Cortex of kidney (tissue), 1 donor: Measurements from ENCODE around the gene MSANTD7.
A peak's percentile ranks its signal among the peaks of the same experiment; 100 is the strongest.
"Not testable (repeated sequence)": the region's sequence is repeated elsewhere in the genome, so short reads cannot be mapped to it uniquely, and the experiment has no call there.

Experiments used
- DNase-seq: peaks from one replicate; lab custom pipeline; 2025; lab: John Stamatoyannopoulos, UW

The MSANTD7 gene

DNA sequence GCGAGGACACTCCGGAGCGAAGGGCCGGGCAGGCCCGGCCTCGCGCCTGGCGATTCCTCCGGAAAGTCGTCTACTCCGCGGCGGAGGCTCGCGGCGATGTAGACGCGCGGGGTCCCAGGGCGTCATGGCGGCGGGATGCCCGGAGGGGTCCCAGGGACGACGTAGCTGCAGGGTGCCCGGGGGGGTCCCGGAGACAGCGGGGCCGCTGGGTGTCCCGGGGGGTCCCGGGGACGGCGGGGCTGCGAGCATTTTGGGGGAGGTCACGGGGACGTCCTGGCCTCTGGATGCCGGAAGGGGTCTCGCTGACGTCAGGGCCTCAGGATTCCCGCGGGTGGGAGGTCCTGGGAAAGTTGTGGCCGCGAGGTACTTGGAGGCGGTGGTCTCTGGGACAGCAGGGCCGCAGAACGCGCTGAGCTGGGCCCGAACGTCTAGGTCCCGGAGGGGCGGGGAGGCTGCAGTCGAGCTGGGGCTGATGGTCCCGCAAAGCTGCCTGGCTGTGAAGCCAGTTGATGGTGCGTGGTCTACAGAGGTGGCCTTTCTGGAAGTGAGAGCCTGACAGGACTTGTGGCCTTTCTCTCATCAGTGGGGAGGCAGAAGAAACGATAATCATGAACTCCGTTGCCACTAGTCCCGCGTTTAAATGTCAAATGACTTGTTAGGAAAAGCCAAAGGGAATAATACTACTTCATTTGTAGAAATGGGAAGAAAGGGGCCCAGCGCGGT lies 637 bp downstream of the MSANTD7 start:
- DNase-seq = no peak

DNA sequence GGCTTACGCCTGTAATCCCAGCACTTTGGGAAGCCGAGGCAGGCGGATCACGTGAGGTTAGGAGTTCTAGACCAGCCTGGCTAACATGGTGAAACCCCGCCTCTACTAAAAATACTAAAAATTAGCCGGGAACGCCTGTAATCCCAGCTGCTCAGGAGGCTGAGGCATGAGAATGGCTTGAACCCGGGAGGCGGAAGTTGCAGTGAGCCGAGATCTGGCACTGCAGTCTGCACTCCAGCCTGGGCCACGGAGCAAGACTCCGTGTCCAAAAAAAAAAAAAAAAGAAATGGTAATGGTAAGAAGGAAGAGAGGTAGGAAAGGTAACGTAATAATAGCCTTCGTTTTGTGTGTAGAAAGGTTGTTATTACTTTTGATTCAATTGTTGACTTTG lies 1.2 kb downstream of the MSANTD7 start:
- no peak for DNase-seq

DNA sequence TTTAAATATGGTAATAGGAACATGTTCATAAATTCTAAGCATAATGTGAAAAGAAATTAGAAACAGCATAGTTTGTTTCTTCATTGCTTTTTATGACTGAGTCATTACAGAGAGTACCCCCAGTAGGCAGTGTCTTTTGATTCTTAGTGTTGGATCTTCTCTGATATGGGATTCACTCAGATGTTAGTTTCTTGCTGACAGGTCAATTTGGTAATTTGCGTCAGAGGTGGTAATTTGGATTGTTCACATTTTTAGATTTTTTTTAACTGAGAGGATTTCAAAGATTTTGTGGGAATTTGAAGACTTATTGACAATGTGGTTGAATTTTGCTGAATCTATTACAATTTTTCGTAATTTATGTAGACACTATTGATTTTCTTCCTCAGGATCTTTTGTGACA lies 2.1 kb downstream of the MSANTD7 start:
- DNase-seq = no peak

DNA sequence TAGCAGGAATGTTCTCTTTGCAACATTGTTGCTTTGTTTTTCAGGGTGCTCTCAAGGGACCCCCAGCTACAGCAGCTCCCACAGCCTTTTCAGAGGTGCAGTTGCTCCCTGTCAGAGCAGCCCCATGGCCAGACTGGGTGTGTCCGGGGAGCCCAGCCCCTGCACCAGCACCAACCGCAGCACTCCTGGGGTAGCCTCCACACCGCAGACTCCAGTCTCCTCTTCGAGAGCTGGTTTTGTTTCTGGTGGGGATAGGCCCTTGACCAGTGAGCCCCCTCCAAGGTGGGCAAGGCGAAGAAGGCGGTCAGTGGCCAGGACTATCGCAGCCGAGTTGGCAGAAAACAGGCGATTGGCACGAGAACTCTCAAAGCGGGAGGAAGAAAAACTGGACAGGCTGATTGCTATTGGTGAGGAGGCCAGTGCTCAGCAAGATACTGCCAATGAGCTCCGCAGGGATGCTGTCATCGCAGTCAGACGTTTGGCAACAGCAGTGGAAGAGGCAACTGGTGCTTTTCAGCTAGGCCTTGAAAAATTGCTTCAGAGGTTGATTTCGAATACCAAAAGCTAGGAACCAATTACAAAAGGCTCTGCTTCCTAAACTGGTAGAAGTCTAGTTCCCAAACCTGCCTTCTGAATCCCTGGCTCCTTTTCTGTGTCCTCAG lies 5.4 kb downstream of the MSANTD7 start:
- DNase-seq = no peak

DNA sequence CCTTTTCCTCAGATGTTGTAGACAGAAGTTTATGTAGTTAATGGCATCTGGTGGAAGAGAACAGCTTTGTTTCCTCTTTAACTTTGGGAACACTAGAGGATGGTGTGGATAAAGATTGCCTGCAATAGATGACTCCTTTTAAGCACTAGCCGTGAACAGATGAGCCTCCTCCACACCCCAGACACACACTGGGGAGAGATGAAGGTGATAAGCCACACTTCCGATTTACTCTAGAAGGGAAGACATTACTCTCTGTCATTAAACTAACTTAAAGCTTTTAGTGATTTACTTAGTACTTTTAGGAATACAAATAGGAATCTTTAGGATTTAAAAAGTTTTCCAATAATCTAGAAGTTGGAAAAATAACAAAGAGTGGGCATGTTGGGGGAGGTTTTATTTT lies 6.8 kb downstream of the MSANTD7 start:
- no peak for DNase-seq

DNA sequence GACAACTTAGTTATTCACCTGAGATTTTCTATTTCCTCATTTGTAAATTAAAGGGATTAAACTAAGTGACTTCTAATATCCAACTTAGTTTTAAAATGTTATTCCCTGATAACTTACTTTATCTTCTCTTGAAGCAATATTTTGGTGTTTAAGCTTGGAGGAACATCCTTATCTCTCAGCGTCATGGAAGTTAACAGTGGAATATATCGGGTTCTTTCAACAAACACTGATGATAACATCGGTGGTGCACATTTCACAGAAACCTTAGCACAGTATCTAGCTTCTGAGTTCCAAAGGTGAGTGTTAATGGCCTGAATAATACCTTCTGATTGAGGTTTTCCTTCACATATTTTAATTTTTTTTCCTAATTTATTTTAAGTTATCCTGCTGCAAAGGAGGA lies 14.1 kb downstream of the MSANTD7 start:
- no peak for DNase-seq

DNA sequence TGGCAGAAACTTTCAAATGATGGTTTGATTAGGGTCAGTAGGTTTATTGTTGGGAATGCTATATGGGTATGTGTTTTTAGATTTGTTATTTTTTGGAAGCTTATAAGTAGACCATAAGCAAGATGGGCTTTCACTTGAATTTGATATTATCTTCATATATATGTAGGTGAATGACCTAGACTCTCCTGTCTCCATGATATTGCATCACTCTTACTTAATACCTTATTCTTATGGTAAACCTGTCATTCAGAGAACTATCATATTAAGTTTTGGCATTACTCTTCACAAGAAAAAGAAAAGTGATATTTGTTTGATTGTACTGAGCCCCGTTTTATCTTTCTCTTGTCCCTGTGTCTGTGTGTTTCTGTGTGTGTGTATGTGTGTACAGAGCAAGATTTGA lies 17.3 kb downstream of the MSANTD7 start:
- DNase-seq = no peak

DNA sequence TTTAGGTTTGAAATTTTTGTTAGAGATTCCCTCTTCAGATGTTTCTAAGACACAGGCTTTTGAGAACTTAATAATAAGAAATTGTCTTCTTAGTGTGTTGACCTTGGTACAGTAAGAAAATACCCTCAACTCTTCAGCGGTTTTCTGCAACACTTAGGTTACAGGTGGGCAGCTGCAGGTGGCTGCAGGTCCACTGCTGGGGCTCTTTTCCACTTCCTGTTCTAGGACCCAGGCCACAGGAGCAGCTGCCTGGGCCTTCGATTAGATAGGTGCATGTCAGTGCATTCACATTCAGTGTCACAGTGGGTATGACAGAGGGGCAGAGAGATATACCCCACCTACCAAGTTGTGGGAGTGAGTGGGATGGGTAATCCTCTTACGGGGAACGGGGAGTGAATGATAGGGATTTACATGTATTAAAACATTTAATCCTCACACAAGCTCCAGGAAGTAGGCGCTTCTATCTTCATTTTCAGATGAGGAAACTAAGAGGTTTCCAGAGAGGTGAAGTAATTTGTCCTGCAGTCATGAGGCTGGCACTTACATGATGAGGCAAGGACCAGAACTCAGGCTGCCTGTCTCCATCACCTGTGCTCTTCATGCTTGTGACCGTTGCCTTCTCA lies 20.3 kb downstream of the MSANTD7 start:
- DNase-seq = no peak

DNA sequence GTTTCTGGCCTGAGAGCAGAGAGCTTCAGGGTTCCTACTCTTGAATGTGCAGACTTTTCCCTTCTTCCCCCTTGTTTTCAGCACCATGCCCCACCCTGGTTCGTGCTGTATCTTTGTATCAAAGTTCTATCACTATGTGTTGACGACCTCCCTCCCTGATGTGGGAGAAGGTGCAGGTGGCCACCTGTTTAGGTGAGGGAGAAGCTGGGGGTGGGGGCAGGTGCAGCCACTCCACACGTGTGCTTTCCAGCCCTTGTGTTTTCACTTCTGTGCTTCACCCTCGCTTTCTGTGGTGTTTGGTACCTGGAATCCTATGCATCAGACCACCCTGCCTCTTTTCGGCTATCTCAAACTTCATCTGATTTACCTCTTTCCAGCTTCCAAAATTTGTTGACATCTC lies 20.9 kb downstream of the MSANTD7 start:
- no peak for DNase-seq

DNA sequence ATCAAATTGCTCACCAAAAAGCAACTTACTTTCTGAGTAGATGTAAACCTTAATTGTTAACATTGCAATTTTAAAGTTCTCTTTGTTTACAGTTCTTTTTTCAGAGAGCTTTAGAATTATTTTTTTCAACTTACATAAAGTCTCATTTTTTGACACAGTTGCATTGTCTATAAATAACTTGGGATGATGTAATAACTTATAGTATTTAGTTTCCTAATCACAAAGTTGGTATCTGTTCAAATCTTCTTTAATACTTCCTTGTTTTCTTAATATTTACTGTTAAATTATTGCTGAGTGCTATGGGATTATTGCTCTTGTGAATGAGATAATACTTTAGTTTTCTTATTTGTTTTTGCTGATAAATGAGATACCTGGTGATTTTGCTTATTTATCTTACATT lies 21.7 kb downstream of the MSANTD7 start:
- DNase-seq = no peak

DNA sequence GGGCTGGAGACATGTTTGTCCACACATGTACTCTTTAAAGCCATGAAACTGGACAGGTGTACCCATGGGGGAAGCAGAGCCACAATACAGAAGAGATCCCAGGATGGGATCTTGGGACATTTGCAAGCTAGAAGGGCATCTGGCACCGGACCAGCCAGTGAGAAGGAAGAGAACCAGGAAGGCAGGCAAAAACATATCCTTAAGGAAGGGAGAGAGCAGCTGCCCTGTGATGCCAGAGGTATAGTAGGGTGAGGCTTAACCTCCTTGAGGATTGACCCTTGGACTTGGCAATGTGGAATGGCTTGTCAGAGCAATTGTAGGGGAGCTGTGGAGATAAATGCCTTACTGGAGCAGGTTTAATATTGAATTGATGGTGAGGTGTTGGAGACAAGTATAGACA lies 22.7 kb downstream of the MSANTD7 start:
- DNase-seq = no peak

DNA sequence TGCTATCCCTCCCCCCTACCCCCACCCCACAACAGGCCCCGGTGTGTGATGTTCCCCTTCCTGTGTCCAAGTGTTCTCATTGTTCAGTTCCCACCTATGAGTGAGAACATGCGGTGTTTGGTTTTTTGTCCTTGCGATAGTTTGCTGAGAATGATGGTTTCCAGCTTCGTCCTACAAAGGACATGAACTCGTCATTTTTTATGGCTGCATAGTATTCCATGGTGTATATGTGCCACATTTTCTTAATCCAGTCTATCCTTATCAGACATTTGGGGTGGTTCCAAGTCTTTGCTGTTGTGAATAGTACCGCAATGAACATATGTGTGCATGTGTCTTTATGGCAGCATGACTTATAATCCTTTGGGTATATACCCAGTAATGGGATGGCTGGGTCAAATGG lies 26.4 kb downstream of the MSANTD7 start:
- not testable (repeated sequence) for DNase-seq

DNA sequence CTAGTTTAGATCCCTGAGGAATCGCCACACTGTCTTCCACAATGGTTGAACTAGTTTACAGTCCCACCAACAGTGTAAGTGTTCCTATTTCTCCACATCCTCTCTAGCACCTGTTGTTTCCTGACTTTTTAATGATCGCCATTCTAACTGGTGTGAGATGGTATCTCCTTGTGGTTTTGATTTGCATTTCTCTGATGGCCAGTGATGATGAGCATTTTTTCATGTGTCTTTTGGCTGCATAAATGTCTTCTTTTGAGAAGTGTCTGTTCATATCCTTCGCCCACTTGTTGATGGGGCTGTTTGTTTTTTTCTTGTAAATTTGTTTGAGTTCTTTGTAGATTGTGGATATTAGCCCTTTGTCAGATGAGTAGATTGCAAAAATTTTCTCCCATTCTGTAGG lies 26.8 kb downstream of the MSANTD7 start:
- not testable (repeated sequence) for DNase-seq

DNA sequence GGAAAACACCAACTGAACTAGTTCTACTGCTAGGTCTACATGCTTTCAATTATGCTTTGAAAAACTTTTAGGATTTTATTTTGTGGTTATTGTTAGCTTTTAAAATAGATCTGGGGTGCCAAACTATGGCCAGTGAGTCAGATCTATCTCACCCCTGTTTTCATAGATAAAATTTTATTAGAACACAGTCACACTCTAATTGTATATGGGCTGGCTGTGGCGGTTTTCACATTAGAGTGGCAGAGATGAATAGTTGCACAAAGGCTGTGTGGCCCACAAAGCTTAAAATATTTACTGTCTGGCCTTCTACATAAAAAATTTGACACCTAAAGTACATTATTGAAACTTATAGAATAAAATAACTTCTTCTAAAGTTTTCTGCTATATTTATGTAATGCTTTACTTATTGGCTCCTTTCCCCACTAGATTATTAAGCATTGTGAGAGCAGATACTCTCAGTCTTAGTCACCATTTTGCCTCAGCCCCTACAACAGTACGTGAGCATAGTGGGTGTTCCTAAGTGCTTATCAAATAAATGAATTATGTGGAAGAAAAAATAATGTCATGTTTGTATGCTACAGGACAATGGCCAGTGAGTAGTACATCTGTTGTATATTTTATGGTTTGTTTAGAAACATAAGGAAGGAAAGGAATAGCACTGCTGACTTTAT lies 35.1 kb downstream of the MSANTD7 start:
- DNase-seq = no peak

DNA sequence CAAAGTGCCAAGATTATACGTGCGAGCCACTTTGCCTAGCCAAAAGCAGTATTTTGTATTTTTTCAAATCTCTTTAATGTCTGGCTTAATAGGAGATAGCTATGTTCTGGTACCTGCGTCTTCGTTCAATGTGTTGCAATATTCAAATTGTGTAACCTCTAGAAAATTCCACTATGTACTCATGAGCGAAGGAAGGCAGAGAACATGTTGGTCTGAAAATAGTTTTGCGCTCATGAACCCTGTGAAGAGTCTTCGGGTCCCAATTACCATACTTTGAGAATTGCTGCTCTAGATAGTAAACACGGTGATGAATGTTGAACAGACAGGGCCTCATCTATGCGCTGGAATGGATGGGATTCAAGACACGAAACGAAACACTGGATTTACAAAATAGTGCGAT lies 37.8 kb downstream of the MSANTD7 start:
- DNase-seq = no peak

DNA sequence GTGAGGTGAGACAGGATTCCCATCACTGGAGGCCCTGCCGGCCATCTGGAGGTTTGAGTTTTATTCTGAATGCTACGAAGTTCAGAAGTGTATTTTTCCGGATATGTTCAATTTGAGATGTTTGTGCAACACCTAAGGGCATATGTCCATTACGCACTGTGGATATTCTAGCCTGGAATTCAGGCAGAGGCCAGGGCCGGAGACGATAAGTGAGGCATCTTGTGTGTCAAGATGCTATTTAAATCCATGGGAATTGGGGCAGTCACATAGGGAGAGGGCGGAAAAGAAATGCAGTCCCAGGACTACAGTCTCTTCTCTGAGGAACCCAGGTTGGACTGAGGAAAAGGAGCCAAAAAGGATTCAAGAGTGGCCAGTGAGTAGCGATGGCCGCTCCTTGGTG lies 38.7 kb downstream of the MSANTD7 start:
- DNase-seq = no peak

DNA sequence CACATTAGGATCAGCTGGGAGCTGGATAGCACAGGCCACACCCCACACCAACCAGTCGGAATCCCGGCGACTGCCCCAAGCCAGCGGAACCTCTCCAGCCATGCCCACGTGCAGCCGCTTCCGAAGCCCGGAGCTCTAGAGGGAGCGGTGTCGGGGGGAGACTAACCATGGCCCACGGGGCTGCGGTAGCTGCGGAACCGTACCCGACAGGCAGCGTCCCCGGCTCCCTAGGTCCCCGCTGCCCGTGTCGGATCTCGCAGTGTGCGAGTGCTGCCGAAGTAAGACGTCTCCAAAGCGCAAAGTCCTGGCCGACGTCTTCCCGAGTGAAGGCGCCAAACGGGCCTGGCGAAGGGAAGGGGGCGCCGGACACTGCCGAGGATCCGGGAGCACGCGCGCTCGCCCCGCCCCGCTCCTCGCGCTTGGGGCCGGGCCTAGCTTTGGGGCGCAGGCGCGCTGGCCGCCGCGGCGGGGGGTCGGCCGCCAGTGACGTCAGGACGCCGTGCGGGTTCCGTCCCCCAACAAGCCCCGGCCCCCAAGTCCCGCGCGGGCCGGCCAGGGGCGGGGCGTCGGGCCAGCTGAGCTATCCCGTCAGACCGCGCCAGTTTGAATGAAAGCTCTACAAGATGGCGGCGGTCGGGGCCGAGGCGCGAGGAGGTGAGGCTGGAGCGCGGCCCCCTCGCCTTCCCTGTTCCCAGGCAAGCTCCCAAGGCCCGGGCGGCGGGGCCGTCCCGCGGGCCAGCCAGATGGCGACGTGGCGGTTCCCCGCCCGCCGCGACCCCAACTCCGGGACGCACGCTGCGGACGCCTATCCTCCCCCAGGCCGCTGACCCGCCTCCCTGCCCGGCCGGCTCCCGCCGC lies 40.4 kb downstream of the MSANTD7 start, which contains the start of gene SUV39H2:
SUV39H2 (plus strand) TSS at position 601 of the 858 bp plus-strand sequence; CDS start at position 624, 23 bp downstream.
- peak; percentile 63 for DNase-seq

DNA sequence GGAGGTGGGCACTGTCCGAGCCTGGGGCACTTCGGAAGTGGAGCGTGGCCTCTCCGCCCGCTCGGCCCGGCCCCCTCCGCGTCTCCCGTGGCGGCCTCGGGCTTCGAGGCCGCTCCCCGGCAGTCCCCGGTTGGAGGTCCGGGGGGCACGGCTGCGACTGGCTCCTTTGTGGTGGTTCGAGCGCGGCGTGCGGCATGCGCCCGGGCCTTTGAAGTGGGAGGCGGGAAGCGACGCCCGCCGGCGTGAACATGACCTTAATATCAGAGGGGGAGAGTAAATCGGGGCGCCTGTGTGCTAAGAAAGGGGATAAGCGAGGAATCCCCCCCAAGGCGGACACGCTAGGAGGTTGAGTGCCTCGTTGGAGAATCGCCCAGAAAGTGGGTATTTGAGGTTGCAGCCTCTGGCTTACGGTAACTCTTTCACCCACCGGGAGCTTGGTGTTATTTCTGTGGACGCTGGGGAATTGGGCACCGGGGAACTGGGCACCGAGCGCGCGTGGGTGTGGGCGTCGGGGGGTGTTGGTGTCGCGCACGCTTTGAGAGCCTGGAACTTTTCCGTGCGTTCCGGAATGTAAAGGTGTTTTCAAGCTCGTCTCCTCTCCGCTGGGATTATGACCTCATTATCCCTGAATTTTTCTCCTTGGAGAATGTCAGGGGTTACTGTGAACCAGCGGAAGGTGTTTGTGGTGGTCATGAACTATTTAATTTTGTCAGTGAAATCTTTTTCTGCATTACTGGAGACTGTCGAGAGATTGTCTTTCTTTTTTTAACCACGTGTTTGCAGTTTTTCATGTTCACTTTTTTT lies 41.2 kb downstream of the MSANTD7 start:
- no peak for DNase-seq

DNA sequence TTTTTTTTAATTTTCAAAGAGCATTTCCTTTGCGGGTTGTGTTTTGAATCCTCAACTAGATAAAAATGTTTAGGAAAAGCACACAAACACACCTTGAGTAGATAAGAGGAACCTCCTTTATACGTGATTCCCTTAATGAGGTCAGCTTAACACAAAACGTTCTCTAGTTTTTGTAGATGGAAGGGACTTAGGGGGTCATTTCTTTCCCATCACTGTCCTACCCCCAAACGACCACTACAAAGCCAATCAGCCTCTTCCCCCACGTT lies 41.8 kb downstream of the MSANTD7 start:
- no peak for DNase-seq

DNA sequence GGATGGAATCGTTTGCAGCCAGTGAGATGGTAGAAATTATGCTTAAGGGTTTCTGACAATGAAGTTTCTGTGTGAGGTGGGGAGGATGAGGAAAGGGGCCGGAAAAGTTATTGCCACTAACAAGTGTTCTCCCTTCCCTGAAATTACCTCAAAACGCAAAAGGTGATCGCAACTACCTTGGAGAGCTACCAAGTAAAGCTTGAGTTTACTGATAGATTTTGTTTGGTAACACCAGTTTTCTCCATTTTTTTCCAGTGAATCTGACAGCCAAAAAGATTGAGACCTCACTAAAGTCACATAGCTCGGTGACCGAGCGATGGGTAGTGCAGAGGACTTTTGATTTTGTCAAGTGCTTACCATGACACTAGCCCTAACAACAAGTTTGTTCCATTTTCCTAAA lies 42.1 kb downstream of the MSANTD7 start:
- DNase-seq = no peak

DNA sequence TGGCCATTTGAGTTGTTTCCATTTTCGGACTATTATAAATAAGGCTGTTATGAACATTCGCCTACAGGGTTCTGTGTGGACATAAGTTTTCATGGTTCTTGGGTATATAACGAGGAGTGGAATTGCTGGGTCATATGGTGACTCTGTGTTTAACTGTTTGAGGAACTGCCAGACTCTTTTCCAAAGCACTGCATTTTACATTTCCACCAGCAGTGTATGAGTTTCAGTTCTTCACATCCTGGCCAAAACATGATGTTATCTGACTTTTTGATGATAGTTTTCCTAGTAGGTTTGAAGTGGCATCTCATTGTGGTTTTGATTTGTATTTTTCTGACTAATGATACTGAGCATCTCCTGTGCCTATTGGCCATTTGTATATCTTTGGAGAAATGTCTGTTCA lies 46.0 kb downstream of the MSANTD7 start:
- no peak for DNase-seq
